ENCODE measurements around the gene PAQR4.
"Not testable (repeated sequence)": the region's sequence is repeated elsewhere in the genome, so short reads cannot be mapped to it uniquely, and the experiment has no call there.

The PAQR4 gene

DNA sequence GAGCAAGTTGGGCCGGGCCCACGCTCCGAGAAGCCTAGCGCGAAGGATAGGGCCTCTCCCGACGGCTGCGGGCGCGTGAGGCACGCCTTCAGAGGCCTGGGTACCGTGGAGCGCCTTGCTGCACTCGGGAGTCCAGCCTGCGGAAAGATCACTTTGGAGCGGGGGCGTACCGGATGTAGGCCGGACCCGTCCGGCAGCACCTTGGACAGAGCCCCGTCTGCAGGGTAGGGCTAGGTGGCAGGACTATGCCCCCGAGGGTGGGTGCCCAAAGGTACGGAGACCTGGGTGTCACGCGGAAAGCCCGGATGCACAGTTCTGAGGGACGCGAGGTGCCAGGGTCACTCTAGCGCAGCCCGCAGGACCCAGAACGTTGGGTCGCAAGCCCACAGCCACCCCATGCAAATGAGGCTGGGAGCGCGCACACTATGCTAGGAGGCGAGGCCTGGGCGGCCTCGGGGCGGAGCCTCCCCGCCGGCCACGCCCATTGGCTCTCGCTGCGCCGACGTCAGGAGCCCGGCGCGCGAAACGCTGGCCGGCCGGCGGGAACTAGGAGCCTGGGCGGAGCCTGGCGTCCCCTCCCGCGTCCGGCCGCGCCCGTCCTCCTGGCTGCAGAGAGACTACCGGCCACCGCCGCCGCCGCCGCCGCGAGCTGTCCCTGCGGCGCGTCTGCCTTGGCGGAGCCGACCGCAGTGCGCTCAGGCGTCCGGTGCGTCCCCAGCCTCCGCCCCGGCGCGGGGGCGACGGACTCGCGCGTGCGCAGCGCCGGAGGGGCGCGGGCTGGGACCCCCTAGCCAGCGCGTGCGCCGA, at the start of gene PAQR4:
Gene PAQR4 (plus strand): TSS at position 611 of the 807 bp plus-strand sequence. CDS start 327 bp downstream, outside the sequence.
- DNase-seq (ENCODE audit: low spot score), result peak; percentile 93

GRCh38 chr16:2919511-2920255, 49.5 kb upstream of the PAQR4 start:
- peak; percentile 74 for DNase-seq (ENCODE audit: low spot score)

GRCh38 chr16:2923481-2923880, 45.7 kb upstream of the PAQR4 start:
- no peak for DNase-seq (ENCODE audit: low spot score)

- DNase-seq (ENCODE audit: low spot score), result no peak
Measured at GRCh38 chr16:2924901-2925755, 44.0 kb upstream of the PAQR4 start.

GRCh38 chr16:2925951-2926649, 43.0 kb upstream of the PAQR4 start:
- DNase-seq (ENCODE audit: low spot score), result no peak

- DNase-seq (ENCODE audit: low spot score), result no peak
Measured at GRCh38 chr16:2926650-2926999, 42.5 kb upstream of the PAQR4 start.

GRCh38 chr16:2927010-2927646, 42.0 kb upstream of the PAQR4 start:
- DNase-seq (ENCODE audit: low spot score), result peak; percentile 92

DNA sequence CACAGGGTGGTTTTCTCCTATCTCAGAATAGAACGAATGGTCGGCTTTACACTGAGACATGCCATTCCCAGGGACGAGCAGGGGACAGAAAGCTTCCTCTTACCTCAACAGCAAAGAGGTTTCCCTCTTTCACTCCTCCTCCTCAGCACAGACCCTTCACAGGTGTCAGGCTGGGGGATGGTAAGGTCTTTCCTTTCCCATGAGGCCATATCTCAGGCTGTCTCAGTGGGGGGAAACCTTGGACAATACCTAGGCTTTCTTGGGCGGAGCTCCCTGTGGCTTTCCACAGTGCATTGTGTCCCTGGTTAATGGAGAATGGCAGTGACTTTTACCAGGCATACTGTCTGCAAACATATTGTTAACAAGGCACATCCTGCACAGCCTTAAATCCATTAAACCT, 41.0 kb upstream of the PAQR4 start:
- not testable (repeated sequence) for DNase-seq (ENCODE audit: low spot score)

GRCh38 chr16:2928796-2929195, 40.4 kb upstream of the PAQR4 start:
- DNase-seq (ENCODE audit: low spot score), result no peak

GRCh38 chr16:2929693-2930092, 39.5 kb upstream of the PAQR4 start:
- no peak for DNase-seq (ENCODE audit: low spot score)

DNA sequence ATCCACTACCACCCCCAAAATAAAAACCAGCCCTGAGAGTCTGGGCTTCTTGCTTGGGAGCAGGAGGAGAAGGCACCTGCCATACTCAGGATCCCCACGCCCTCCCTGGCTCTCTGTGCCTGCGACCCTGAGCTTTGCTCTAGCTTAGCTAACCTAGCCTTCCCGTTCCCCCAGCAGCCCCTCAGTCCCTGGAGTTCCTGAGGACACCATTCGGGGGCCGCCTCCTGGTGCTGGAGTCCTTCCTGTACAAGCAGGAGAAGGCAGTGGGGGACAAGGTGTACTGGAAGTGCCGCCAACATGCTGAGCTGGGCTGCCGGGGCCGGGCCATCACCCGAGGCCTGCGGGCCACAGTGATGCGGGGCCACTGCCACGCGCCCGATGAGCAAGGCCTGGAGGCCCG, 38.9 kb upstream of the PAQR4 start:
- DNase-seq (ENCODE audit: low spot score), result no peak

- not testable (repeated sequence) for DNase-seq (ENCODE audit: low spot score)
Measured at GRCh38 chr16:2931231-2931914, 37.8 kb upstream of the PAQR4 start.

DNA sequence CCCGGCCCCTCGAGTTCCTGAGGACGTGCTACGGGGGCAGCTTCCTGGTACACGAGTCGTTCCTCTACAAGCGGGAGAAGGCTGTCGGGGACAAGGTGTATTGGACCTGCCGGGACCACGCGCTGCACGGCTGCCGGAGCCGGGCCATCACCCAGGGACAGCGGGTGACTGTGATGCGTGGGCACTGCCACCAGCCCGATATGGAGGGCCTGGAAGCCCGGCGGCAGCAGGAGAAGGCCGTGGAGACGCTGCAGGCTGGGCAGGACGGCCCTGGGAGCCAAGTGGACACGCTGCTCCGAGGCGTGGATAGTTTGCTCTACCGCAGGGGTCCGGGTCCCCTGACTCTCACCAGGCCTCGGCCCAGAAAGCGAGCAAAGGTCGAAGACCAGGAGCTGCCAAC, 36.0 kb upstream of the PAQR4 start:
- no peak for DNase-seq (ENCODE audit: low spot score)

- no peak for DNase-seq (ENCODE audit: low spot score)
Measured at GRCh38 chr16:2933701-2934100, 35.4 kb upstream of the PAQR4 start.

DNA sequence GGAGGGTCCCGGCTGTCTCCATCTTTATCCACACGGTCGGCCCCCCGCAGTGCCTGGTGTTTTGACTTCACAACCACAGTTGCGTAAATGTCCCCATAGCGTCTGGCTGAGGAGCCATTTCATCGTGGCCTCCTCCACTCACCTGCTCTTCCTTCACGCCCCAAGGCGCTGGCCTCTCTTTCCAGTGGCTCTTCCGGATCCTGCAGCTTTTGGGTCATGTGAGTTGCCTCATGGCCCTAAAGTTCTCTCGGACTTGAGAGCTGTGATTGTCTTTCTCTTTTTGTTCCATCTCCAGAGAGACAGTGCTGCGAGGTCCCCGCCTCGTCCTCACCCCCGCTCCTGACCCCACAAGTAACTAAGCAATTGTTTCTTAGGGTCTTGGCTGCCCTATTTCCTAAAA, 34.7 kb upstream of the PAQR4 start:
- DNase-seq (ENCODE audit: low spot score), result no peak

DNA sequence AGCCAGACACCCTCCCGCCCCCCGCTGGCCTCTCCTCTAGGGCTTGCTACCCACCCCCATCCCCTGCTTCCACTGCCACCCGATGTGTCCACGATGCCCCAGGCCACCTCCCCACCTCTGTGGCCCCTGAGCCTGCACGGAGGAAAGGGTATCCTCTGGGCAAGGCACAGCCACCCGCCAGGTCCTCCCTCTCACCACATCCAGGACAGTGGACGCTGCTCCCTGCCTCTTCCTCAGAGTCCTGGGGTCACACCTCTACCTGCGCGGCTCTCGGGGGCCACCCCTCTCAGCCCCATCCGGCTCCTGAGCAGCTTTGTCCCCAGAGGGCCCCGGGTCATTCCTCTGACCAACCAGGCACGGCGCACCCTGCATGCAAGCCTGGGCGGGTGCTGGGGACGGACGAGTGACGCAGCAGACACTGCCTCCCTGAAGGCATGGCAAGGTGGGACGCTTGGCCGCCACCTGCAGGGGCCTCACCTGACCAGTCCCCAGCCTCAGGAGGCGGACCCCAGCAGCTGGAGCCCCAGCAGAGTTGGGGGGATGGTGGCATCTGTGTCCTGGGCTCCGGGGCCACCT, 32.6 kb upstream of the PAQR4 start:
- DNase-seq (ENCODE audit: low spot score), result no peak

DNA sequence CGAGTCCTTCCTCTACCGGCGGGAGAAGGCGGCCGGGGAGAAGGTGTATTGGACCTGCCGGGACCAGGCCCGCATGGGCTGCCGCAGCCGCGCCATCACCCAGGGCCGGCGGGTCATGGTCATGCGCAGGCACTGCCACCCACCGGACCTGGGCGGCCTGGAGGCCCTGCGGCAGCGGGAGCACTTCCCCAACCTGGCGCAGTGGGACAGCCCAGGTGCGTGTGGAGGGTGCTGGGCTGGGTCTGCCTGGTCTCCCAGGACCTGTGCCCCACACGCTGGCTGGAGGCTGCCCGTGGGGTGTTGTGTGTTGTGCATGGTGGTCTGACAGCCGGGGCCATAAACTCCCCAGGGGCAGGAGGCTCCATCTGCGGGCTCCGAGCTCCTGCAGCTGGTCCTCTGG, 32.0 kb upstream of the PAQR4 start:
- DNase-seq (ENCODE audit: low spot score), result no peak

- no peak for DNase-seq (ENCODE audit: low spot score)
Measured at GRCh38 chr16:2938206-2938605, 30.9 kb upstream of the PAQR4 start.

- DNase-seq (ENCODE audit: low spot score), result no peak
Measured at GRCh38 chr16:2939968-2940367, 29.2 kb upstream of the PAQR4 start.

DNA sequence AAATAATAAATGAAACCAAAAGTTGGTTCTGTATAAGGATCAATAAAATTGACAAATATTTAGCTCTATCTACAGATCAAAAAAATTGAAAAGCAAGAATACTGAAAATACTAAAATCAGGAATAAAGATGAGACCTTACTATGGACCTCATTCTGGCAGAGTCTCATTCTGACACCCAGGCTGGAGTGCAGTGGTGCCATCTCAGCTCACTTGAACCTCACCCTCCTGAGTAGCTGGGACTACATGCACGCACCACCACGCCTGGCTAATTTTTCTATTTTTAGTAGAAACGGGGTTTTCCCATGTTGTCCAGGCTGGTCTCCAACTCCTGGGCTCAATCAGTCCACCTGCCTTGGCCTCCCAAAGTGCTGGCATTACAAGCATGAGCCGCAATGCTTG, 27.1 kb upstream of the PAQR4 start:
- no peak for DNase-seq (ENCODE audit: low spot score)

Data from Ammon's horn (tissue), 1 donor.